Mesenchymal stem cell (in vitro differentiated cells and primary cell): ENCODE data around the gene VIPR2.
"Not testable (repeated sequence)": the region's sequence is repeated elsewhere in the genome, so short reads cannot be mapped to it uniquely, and the experiment has no call there.

Experiments used
- DNase-seq: peaks from one replicate; pipeline ENCODE4 v3.0.0-alpha.2; 2013
- H2AFZ ChIP-seq: one replicate; pipeline ENCODE4 v1.6.1; 2013; ENCODE audit warnings: low read depth, mild to moderate bottlenecking, control low read depth, inconsistent platforms, low read length, moderate library complexity
- H2AK5ac ChIP-seq: 2 replicates; pipeline ENCODE4 v1.6.1; 2013; ENCODE audit warnings: low read length, moderate library complexity, mild to moderate bottlenecking, inconsistent platforms; ENCODE audit not compliant: severe bottlenecking
- H2BK120ac ChIP-seq: one replicate; pipeline ENCODE4 v1.6.1; 2013; ENCODE audit warnings: low read depth, mild to moderate bottlenecking, inconsistent platforms, low read length, moderate library complexity
- H2BK12ac ChIP-seq, 2 experiments: one replicate each; pipeline ENCODE4 v1.6.1; 2013; ENCODE audit warnings: inconsistent platforms in 2 of 2, low read length in 2 of 2, mild to moderate bottlenecking in 2 of 2, moderate library complexity in 2 of 2, control low read depth in 1 of 2
- H2BK15ac ChIP-seq: one replicate; pipeline ENCODE4 v1.6.1; 2013; ENCODE audit warnings: mild to moderate bottlenecking, low read depth, inconsistent platforms; ENCODE audit not compliant: poor library complexity, severe bottlenecking
- H2BK5ac ChIP-seq: 2 replicates; pipeline ENCODE4 v1.6.1; 2013; ENCODE audit warnings: low read depth, mild to moderate bottlenecking, low read length, control low read depth, inconsistent platforms; ENCODE audit not compliant: poor library complexity, severe bottlenecking
- H3K14ac ChIP-seq, 2 experiments: one replicate each; pipeline ENCODE4 v1.6.1; 2013; ENCODE audit warnings: inconsistent platforms in 2 of 2, low read length in 2 of 2, control low read depth in 1 of 2, mild to moderate bottlenecking in 1 of 2, moderate library complexity in 1 of 2
- H3K18ac ChIP-seq, 2 experiments: one replicate each; pipeline ENCODE4 v1.6.1; 2013; ENCODE audit warnings: inconsistent platforms in 2 of 2, low read length in 2 of 2, control low read depth in 1 of 2, low read depth in 1 of 2, mild to moderate bottlenecking in 1 of 2
- H3K23ac ChIP-seq, 2 experiments: one replicate each; pipeline ENCODE4 v1.6.1; 2013; ENCODE audit warnings: inconsistent platforms in 2 of 2, low read length in 2 of 2, mild to moderate bottlenecking in 2 of 2, moderate library complexity in 2 of 2, control low read depth in 1 of 2
- H3K27ac ChIP-seq: 2 replicates; pipeline ENCODE4 v1.5.1; 2013; ENCODE audit warnings: mild to moderate bottlenecking, moderate library complexity, low read length, control low read depth, inconsistent platforms; ENCODE audit not compliant: poor library complexity, severe bottlenecking
- H3K27me3 ChIP-seq, 2 experiments: 2 replicates each; pipeline versions ENCODE4 v1.6.1 to v1.7.0; 2013; ENCODE audit warnings: low read length in 2 of 2, mild to moderate bottlenecking in 2 of 2, moderate library complexity in 2 of 2, control low read depth in 1 of 2, inconsistent platforms in 1 of 2; ENCODE audit not compliant: control insufficient read depth in 1 of 2, insufficient read depth in 1 of 2
- H3K36me3 ChIP-seq, 2 experiments: 2 replicates each; pipeline versions ENCODE4 v1.6.1 to v1.7.0; 2013; ENCODE audit warnings: low read length in 2 of 2, control low read depth in 1 of 2, inconsistent platforms in 1 of 2, low read depth in 1 of 2, mild to moderate bottlenecking in 1 of 2; ENCODE audit not compliant: insufficient read depth in 2 of 2, control insufficient read depth in 1 of 2
- H3K4ac ChIP-seq, 2 experiments: one replicate each; pipeline ENCODE4 v1.6.1; 2013; ENCODE audit warnings: inconsistent platforms in 2 of 2, low read length in 2 of 2, mild to moderate bottlenecking in 2 of 2, moderate library complexity in 2 of 2, control low read depth in 1 of 2, low read depth in 1 of 2
- H3K4me1 ChIP-seq: 2 replicates; pipeline ENCODE4 v1.6.1; 2013; ENCODE audit warnings: low read depth, low read length, control low read depth; ENCODE audit not compliant: control insufficient read depth, insufficient read depth
- H3K4me2 ChIP-seq: 2 replicates; pipeline ENCODE4 v1.6.1; 2013; ENCODE audit warnings: low read length, mild to moderate bottlenecking, inconsistent platforms; ENCODE audit not compliant: poor library complexity, severe bottlenecking
- H3K4me3 ChIP-seq, 2 experiments: 2 replicates each; pipeline versions ENCODE4 v1.5.1 to v1.7.0; 2013; ENCODE audit warnings: low read length in 2 of 2, mild to moderate bottlenecking in 2 of 2, control low read depth in 1 of 2, low read depth in 1 of 2; ENCODE audit not compliant: insufficient read depth in 1 of 2
- H3K79me1 ChIP-seq: replicated peaks from 2 replicates; pipeline ENCODE4 v1.6.1; 2013; ENCODE audit warnings: mild to moderate bottlenecking, control low read depth, low read length, inconsistent platforms; ENCODE audit not compliant: poor library complexity, severe bottlenecking
- H3K9ac ChIP-seq: 2 replicates; pipeline ENCODE4 v1.7.0; 2013; ENCODE audit warnings: mild to moderate bottlenecking, low read length, moderate library complexity
- H3K9me3 ChIP-seq: 2 replicates; pipeline ENCODE4 v1.7.0; 2013; ENCODE audit warnings: mild to moderate bottlenecking, low read length; ENCODE audit not compliant: control insufficient read depth
- H4K8ac ChIP-seq: one replicate; pipeline ENCODE4 v1.6.1; 2013; ENCODE audit warnings: inconsistent platforms, mild to moderate bottlenecking, low read length, moderate library complexity
- H4K91ac ChIP-seq: one replicate; pipeline ENCODE4 v1.6.1; 2013; ENCODE audit warnings: mild to moderate bottlenecking, low read length, inconsistent platforms
- WGBS: methylation state at CpG from one replicate; pipeline ENCODE4 v1.1.7; 2013; ENCODE audit warnings: mixed read lengths; 5-methylcytosine and 5-hydroxymethylcytosine counted together

The VIPR2 gene

DNA sequence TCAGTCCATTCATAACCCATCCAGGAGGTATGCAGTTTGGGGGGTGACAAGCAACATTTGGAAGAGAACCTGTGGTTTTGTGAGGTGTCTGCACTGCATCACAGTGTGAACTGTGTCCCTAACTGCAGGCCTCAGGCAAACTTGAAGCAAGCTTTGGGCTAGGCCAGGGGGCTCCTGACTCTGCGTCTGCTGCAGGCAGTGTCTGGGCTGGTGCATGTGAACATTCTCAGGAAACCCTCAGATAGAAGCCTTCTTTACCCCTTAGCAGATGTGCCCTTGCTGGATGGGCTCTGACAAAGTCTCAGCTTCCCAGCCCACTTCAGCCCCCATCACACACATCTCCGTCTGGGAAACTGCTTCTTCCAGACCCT, 61.0 kb downstream of the VIPR2 start:
- no peaks in the 10 kb centered on the region for H3K79me1 ChIP-seq
- no peaks in the 10 kb centered on the region for H3K9me3 ChIP-seq
- H2AK5ac ChIP-seq: no peak overlapping the region
- no peak overlapping the region for H3K4me2 ChIP-seq
- H3K36me3 ChIP-seq: no peaks in the 10 kb centered on the region
- H2BK15ac ChIP-seq: no peak overlapping the region
- H2BK5ac ChIP-seq: no peak overlapping the region
- H2BK12ac ChIP-seq: no peak overlapping the region
- H3K23ac ChIP-seq: no peak overlapping the region
- no peak overlapping the region for H2AFZ ChIP-seq
- H4K8ac ChIP-seq: no peak overlapping the region
- H3K4me3 ChIP-seq: no peak overlapping the region
- WGBS: 83% methylated on average over 2 of the region's 2 CpGs
- no peaks in the 10 kb centered on the region for H3K4me1 ChIP-seq
- H3K14ac ChIP-seq: no peak overlapping the region
- H3K9ac ChIP-seq: no peak overlapping the region
- H3K27me3 ChIP-seq: no peaks in the 10 kb centered on the region
- DNase-seq: no peak
- no peak overlapping the region for H3K4ac ChIP-seq
- no peak overlapping the region for H4K91ac ChIP-seq
- no peak overlapping the region for H2BK120ac ChIP-seq
- no peak overlapping the region for H3K27ac ChIP-seq
- H3K18ac ChIP-seq: no peak overlapping the region

DNA sequence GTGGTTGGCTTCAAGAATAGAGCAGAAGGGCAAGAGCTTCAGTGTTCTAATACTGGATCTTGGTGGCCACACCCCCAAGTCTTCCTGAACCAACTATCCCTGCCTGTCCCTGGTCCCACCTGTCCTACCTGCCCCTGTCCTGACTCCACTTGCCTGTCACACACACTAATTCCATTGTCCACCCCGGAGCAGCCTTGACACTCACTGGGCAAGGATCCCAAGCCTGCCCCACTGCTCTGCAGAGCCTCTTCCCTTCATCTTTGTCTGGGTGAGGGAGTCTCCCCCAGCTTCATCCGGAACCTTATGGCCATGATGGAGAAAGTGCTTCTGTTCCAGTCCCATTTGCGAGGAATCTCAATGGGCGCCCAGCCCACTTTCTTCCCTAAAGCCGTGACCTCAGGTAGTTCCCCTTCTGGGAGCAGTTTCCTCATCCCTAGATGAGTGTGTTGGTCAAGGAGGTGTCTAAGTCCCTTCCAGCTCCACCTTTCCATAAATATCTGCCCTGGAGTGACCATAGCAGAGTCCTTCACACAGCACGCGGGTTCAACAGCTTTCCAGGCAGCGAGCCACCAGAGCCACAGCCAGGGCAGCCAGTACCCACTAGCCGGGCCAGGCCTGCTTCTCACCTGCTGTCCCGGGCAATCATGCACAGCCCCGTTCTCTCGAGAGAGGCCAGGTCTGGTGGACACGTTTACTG, 61.5 kb downstream of the VIPR2 start:
- no peak overlapping the region for H3K4ac ChIP-seq
- no peak for DNase-seq
- no peak overlapping the region for H2BK5ac ChIP-seq
- H2BK120ac ChIP-seq: no peak overlapping the region
- H3K4me3 ChIP-seq: no peak overlapping the region
- H3K79me1 ChIP-seq: no peaks in the 10 kb centered on the region
- no peak overlapping the region for H2AK5ac ChIP-seq
- no peak overlapping the region for H2BK15ac ChIP-seq
- H3K4me1 ChIP-seq: no peaks in the 10 kb centered on the region
- no peak overlapping the region for H3K4me2 ChIP-seq
- H3K9ac ChIP-seq: no peak overlapping the region
- no peak overlapping the region for H4K91ac ChIP-seq
- no peak overlapping the region for H2AFZ ChIP-seq
- no peak overlapping the region for H4K8ac ChIP-seq
- H3K36me3 ChIP-seq: no peaks in the 10 kb centered on the region
- H3K9me3 ChIP-seq: no peaks in the 10 kb centered on the region
- no peak overlapping the region for H3K27ac ChIP-seq
- no peak overlapping the region for H2BK12ac ChIP-seq
- H3K27me3 ChIP-seq: no peaks in the 10 kb centered on the region
- no peak overlapping the region for H3K23ac ChIP-seq
- H3K18ac ChIP-seq: no peak overlapping the region
- no peak overlapping the region for H3K14ac ChIP-seq
- 86% methylated on average over 13 of the region's 13 CpGs for WGBS

DNA sequence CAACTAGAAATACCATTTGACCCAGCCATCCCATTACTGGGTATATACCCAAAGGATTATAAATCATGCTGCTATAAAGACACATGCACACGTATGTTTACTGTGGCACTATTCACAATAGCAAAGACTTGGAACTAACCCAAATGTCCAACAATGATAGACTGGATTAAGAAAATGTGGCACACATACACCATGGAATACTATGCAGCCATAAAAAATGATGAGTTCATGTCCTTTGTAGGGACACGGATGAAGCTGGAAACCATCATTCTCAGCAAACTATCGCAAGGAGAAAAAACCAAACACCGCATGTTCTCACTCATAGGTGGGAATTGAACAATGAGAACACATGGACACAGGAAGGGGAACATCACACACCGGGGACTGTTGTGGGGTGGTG, 62.6 kb downstream of the VIPR2 start:
- H3K23ac ChIP-seq, H4K8ac ChIP-seq, H3K18ac ChIP-seq, H3K4me1 ChIP-seq, H2BK12ac ChIP-seq, H3K4me3 ChIP-seq, H2AFZ ChIP-seq, H2BK15ac ChIP-seq, H3K14ac ChIP-seq, H3K79me1 ChIP-seq, H3K27ac ChIP-seq, H2BK5ac ChIP-seq, H3K9ac ChIP-seq, DNase-seq, H3K36me3 ChIP-seq, H3K27me3 ChIP-seq, H2AK5ac ChIP-seq, H3K4me2 ChIP-seq, H4K91ac ChIP-seq, H3K4ac ChIP-seq, H2BK120ac ChIP-seq, H3K9me3 ChIP-seq: not testable (repeated sequence)
- no CpG with 5 or more reads among the region's 5 CpGs for WGBS

DNA sequence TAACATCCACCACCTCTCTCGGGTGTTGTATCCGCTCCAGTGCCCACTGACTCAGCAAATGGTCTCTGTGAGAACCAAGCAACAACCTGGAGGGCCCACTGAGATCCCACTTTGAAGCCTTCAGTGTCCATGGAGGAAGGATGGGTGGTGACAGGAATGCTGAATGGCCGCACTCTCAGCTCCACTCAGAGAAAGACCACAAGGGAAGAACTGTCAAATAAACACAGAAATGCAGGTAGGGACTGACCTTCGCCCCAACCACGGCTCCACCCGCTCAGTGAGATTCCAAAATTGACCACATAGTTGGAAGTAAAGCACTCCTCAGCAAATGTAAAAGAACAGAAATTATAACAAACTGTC, 65.8 kb downstream of the VIPR2 start:
- DNase-seq: no peak
- Histone ChIP-seq H3K9me3 (no peaks in the 10 kb centered on the region), H3K18ac (no peak overlapping the region), H2BK12ac (no peak overlapping the region), H3K27me3 (no peaks in the 10 kb centered on the region), H2BK5ac (no peak overlapping the region), H2BK120ac (no peak overlapping the region), H3K4me1 (no peaks in the 10 kb centered on the region), H3K36me3 (no peaks in the 10 kb centered on the region), H2BK15ac (no peak overlapping the region), H3K4me2 (no peak overlapping the region), H3K4me3 (no peak overlapping the region), H2AFZ (no peak overlapping the region), H3K14ac (no peak overlapping the region), H3K23ac (no peak overlapping the region), H3K4ac (no peak overlapping the region), H3K27ac (no peak overlapping the region), H4K91ac (no peak overlapping the region), H2AK5ac (no peak overlapping the region), H3K9ac (no peak overlapping the region), H3K79me1 (no peaks in the 10 kb centered on the region), H4K8ac (no peak overlapping the region)
- 83% methylated on average over 6 of the region's 6 CpGs for WGBS
